GM12872 (cell line): ENCODE results near the gene STRN3.

Experiments
- CTCF ChIP-seq: IDR thresholded peaks from 3 replicates; pipeline ENCODE4 v1.5.1; 2011; ENCODE audit warnings: low read depth, mild to moderate bottlenecking, low read length, moderate library complexity; ENCODE audit not compliant: insufficient read depth

The STRN3 gene, protein sequence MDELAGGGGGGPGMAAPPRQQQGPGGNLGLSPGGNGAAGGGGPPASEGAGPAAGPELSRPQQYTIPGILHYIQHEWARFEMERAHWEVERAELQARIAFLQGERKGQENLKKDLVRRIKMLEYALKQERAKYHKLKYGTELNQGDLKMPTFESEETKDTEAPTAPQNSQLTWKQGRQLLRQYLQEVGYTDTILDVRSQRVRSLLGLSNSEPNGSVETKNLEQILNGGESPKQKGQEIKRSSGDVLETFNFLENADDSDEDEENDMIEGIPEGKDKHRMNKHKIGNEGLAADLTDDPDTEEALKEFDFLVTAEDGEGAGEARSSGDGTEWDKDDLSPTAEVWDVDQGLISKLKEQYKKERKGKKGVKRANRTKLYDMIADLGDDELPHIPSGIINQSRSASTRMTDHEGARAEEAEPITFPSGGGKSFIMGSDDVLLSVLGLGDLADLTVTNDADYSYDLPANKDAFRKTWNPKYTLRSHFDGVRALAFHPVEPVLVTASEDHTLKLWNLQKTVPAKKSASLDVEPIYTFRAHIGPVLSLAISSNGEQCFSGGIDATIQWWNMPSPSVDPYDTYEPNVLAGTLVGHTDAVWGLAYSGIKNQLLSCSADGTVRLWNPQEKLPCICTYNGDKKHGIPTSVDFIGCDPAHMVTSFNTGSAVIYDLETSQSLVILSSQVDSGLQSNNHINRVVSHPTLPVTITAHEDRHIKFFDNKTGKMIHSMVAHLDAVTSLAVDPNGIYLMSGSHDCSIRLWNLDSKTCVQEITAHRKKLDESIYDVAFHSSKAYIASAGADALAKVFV

DNA sequence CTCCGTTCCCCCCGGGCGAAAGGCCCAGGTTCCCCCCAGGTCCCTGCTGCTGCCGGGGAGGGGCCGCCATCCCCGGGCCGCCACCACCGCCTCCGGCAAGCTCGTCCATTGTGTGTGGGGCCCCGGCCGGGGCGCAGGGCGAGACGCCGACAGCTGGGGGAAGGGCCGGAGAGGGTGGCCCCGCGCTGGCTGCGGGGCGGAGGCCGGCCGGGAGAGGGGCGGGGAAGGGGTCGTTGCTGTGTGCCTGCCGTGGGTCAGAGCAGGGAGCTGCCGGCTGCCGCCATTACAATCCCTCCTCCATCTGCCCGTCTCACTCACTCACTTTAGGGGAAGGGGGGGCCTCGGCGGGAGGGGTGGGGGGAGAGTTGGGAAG is at the start of gene STRN3:
TSS of gene STRN3 (minus strand) at position 303 of the 373 bp plus-strand sequence. CDS start at position 109, 194 bp downstream.
- TF ChIP-seq CTCF, result no peak

- no peak for TF ChIP-seq CTCF
Observed at GRCh38 chr14:31075144-31075543, 49.0 kb upstream of the STRN3 start.

GRCh38 chr14:31071151-31071550 is 45.0 kb upstream of the STRN3 start:
- TF ChIP-seq CTCF, result no peak

DNA sequence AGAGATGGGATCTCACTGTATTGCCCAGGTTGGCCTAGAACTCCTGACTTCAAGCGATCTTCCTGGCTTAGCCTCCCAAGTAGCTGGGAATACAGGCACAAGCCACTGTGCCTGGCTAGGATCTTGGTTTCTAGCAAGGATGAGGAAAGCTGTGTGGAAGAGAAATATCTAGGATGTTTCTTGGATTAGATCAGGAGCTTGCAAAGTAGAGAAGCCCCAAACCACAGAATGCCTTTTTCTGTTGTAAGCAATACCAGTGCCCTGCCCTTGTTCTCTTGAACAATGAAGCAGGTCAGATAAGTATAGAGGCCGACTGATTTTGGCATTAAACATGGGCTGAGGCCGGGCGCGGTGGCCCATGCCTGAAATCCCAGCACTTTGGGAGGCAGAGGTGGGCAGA is 44.3 kb upstream of the STRN3 start:
- no peak for TF ChIP-seq CTCF

DNA sequence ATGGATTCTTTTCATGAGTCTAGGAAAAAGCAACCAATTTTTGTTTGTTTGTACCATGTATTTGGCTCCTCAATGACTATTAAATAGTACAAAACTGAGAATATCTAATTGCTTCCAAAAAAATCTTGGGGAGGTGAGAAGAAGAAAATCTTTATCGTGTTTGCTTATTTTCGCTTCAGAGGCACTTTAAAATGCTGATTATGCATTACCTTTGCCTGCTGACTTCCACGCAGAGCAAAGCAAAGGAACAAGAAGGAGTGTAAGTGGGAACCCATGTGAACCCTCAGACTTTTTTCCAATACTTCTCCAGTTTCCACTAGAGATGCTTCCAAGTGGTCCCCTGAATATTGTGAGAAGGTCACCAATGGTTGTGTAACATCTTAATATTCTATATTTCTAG is 43.2 kb upstream of the STRN3 start:
- TF ChIP-seq CTCF, result no peak

DNA sequence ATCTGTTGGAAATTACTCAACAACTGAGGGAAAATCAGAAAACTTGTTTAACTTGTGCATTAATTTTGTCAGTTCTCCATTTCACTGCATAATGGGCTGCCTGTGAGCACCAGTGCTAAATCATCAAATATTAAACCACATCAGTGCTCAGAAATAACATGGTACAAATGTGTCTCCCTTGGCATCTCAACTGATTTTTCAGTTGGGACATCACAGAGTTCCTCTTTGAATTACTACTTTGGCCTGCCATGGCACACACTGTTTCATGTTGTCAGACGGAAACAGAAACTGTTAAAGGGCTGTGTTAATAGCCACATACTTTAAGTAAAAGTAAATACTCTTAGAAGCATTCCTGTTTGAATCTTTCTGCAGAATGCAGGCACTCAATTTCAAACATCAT is 42.1 kb upstream of the STRN3 start:
- TF ChIP-seq CTCF, result no peak

DNA sequence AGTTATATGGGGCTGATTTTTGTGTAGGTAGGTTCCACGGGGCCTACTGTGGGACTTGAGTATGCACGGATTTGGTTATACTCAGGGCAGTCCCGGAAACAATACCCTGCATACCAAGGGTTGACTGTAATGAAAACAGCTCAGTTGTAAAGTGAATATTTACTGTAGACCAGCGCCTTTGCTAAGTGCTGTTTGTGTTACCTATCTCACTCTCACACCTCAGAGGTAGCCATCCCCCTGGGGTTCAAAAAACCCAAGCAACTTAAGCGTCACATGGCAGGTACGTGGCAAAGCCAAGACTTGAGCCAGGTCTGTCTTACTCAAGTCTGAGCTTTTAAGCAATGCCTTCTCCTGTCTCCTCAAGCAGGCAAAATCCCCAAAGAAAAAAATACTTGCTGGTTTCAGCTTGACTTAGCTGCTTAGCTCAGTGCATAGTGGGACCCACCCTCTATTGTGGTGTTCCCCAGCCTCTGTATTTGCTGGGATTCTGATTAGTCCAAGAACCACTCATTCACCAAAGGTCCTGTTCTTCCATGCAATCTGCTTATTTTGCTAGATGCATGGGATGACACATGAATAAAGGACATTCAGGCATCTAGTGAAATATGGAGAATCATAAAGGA is 34.2 kb upstream of the STRN3 start:
- TF ChIP-seq CTCF, result no peak
